G401.6 (cell line): ENCODE results near the gene PTGES3L.
A peak's percentile ranks its signal among the peaks of the same experiment; 100 is the strongest.

ENCODE experiments used
- FAIRE-seq: peaks from 2 replicates; lab custom pipeline; 2012; peaks lifted over from hg19 to GRCh38; lab: Jason Lieb, UNC

Gene PTGES3L

GRCh38 chr17:42979511-42980273, at the start of gene PTGES3L:
Gene PTGES3L, minus strand, starts transcription at chr17:42980080. Its CDS starts 27 bp downstream, at chr17:42980053.
- FAIRE-seq, result no peak

- FAIRE-seq, result no peak
These were observed 48.5 kb upstream of the PTGES3L start for GRCh38 chr17:43028221-43028861.

- FAIRE-seq, result no peak
These were observed 47.5 kb upstream of the PTGES3L start for GRCh38 chr17:43027091-43028032.

- no peak for FAIRE-seq
These were observed 46.7 kb upstream of the PTGES3L start for GRCh38 chr17:43026595-43026994.

GRCh38 chr17:43025766-43026537, 46.1 kb upstream of the PTGES3L start:
- no peak for FAIRE-seq

GRCh38 chr17:43025290-43025657, 45.4 kb upstream of the PTGES3L start:
- FAIRE-seq, result no peak

- FAIRE-seq, result peak; percentile 94
These were observed 44.8 kb upstream of the PTGES3L start, which contains the start of gene RND2 for GRCh38 chr17:43024407-43025289. Gene RND2, plus strand, starts transcription at chr17:43025231. Its CDS starts 117 bp downstream, at chr17:43025348.

- FAIRE-seq, result peak; percentile 69
These were observed 42.0 kb upstream of the PTGES3L start, which contains the start of gene VAT1 for GRCh38 chr17:43021741-43022512. Gene VAT1, minus strand, starts transcription at chr17:43022385. Its CDS starts 63 bp downstream, at chr17:43022322.

GRCh38 chr17:43020789-43021740, 41.2 kb upstream of the PTGES3L start:
- no peak for FAIRE-seq

- FAIRE-seq, result no peak
These were observed 40.2 kb upstream of the PTGES3L start for GRCh38 chr17:43020030-43020621.

- no peak for FAIRE-seq
These were observed 39.5 kb upstream of the PTGES3L start for GRCh38 chr17:43019418-43019817.

- FAIRE-seq, result no peak
These were observed 39.1 kb upstream of the PTGES3L start for GRCh38 chr17:43018932-43019331.

GRCh38 chr17:43018008-43018853, 38.4 kb upstream of the PTGES3L start:
- FAIRE-seq, result no peak

- no peak for FAIRE-seq
These were observed 36.3 kb upstream of the PTGES3L start for GRCh38 chr17:43016216-43016615.

- no peak for FAIRE-seq
These were observed 35.7 kb upstream of the PTGES3L start for GRCh38 chr17:43015579-43015978.

GRCh38 chr17:43014649-43015542, 35.0 kb upstream of the PTGES3L start:
- FAIRE-seq, result no peak
